Osteoblast (primary cell): ENCODE results near the gene CDKN2B-AS1. TPM values are rescaled to one million over a fixed set of nuclear protein-coding genes. Genes with fewer than 3 reads are reported as not detected.
A peak's percentile ranks its signal among the peaks of the same experiment; 100 is the strongest.

Experiments used
- DNase-seq: peaks from one replicate; pipeline ENCODE4 v3.0.0; 2011; ENCODE audit warnings: low spot score, mixed read lengths; ENCODE audit not compliant: insufficient read length; ENCODE audit errors: missing footprints
- H2AFZ ChIP-seq: 2 replicates; pipeline ENCODE4 v1.6.0; 2011; ENCODE audit warnings: mild to moderate bottlenecking, low read length
- H3K27ac ChIP-seq: 2 replicates; pipeline ENCODE4 v1.5.1; 2011; ENCODE audit warnings: mild to moderate bottlenecking, low read depth, low read length, moderate library complexity
- H3K27me3 ChIP-seq: 2 replicates; pipeline ENCODE4 v1.6.0; 2012; ENCODE audit warnings: mild to moderate bottlenecking, control low read depth, inconsistent platforms, low read length, moderate library complexity; ENCODE audit not compliant: insufficient read depth
- H3K36me3 ChIP-seq: 2 replicates; pipeline ENCODE4 v1.5.1; 2011; ENCODE audit warnings: mild to moderate bottlenecking, low read length, control low read depth, moderate library complexity; ENCODE audit not compliant: insufficient read depth
- H3K4me1 ChIP-seq: 2 replicates; pipeline ENCODE4 v1.5.1; 2011; ENCODE audit warnings: mild to moderate bottlenecking, low read length, control low read depth, moderate library complexity; ENCODE audit not compliant: insufficient read depth
- H3K4me2 ChIP-seq: 2 replicates; pipeline ENCODE4 v1.6.0; 2011; ENCODE audit warnings: mild to moderate bottlenecking, low read length; ENCODE audit not compliant: insufficient read depth
- H3K4me3 ChIP-seq: fragments of 200-600 bp; sonication (generic); 3 replicates; pipeline ENCODE4 v1.5.1; 2012; ENCODE audit warnings: mild to moderate bottlenecking, low read length, inconsistent platforms; ENCODE audit not compliant: insufficient read depth
- H3K79me2 ChIP-seq: 2 replicates; pipeline ENCODE4 v1.6.0; 2012; ENCODE audit warnings: mild to moderate bottlenecking, low read length, control low read depth, inconsistent platforms; ENCODE audit not compliant: insufficient read depth
- H3K9me3 ChIP-seq: 2 replicates; pipeline ENCODE4 v1.5.1; 2011; ENCODE audit warnings: low read depth, low read length, control low read depth
- H4K20me1 ChIP-seq: 2 replicates; pipeline ENCODE4 v1.6.0; 2012; ENCODE audit warnings: mild to moderate bottlenecking, low read length, control low read depth; ENCODE audit not compliant: insufficient read depth
- small RNA-seq: library from RNA; depleted of rRNA; stranded (forward); fragments of <200 nt; gene quantifications from one replicate; pipeline ENCODE3, GENCODE V24; 2012
- total RNA-seq: library from RNA; depleted of rRNA; stranded (reverse); fragments of >200 nt; gene quantifications from 2 replicates; pipeline ENCODE4 v1.2.3, GENCODE V29; 2012
- TF ChIP-seq, protein P1 (sequence below): IDR thresholded peaks from 2 replicates; pipeline ENCODE4 v1.5.1; 2011; ENCODE audit warnings: mild to moderate bottlenecking, low read depth, low read length, moderate library complexity; ENCODE audit errors: extremely low read depth

CDKN2B-AS1 gene
- total RNA-seq, 1 donor, result 15.2 TPM

DNA sequence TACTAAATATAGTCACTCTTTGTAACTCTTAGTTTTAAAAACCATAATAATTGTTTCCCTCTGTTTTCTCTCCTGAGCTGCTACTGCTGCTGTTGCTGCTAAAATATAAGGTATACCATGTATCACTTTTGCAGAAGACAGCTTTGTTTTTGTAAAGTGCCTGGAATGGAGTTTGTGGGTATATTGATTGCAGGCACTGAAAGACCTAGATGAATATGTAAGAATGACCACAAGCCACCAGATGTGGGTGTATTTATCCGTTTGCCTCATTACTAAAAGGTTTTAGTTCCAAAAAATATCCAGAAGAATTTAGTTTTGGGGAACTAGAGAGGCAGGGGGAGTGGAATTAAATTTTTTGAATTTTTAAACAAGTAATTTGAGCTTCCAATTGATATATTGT is 165.6 kb downstream of the CDKN2B-AS1 start:
- DNase-seq, result no peak
- no peak overlapping the region for H3K27ac ChIP-seq
- TF ChIP-seq, protein P1, sequence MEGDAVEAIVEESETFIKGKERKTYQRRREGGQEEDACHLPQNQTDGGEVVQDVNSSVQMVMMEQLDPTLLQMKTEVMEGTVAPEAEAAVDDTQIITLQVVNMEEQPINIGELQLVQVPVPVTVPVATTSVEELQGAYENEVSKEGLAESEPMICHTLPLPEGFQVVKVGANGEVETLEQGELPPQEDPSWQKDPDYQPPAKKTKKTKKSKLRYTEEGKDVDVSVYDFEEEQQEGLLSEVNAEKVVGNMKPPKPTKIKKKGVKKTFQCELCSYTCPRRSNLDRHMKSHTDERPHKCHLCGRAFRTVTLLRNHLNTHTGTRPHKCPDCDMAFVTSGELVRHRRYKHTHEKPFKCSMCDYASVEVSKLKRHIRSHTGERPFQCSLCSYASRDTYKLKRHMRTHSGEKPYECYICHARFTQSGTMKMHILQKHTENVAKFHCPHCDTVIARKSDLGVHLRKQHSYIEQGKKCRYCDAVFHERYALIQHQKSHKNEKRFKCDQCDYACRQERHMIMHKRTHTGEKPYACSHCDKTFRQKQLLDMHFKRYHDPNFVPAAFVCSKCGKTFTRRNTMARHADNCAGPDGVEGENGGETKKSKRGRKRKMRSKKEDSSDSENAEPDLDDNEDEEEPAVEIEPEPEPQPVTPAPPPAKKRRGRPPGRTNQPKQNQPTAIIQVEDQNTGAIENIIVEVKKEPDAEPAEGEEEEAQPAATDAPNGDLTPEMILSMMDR, result no peak
- H3K9me3 ChIP-seq, result no peaks in the 10 kb centered on the region
- no peaks in the 10 kb centered on the region for H3K27me3 ChIP-seq
- H2AFZ ChIP-seq, result no peak overlapping the region
- H3K36me3 ChIP-seq, result no peaks in the 10 kb centered on the region
- no peak overlapping the region for H3K4me2 ChIP-seq
- no peaks in the 10 kb centered on the region for H4K20me1 ChIP-seq
- H3K79me2 ChIP-seq, result no peaks in the 10 kb centered on the region
- H3K4me1 ChIP-seq, result peaks cover 30% of the 10 kb centered on the region
- no peak overlapping the region for H3K4me3 ChIP-seq

DNA sequence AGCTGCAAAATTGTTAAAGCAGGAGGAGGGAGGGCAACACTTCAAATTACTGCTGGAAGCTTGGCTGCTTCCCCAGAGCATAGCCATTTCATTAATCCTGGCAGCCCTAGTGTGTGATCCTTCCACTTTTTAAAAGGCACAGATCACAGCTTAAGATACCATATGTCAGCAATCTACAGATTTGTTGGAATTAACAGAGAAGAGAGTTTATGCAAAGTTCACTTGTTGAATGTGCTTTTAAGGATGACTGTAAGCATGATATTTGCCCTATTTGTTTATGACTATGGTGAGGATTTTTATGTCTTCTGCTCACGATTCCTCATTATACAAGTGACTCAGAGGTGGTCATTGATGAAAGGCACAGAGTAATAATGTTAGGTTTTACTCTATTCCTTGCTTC is 170.6 kb downstream of the CDKN2B-AS1 start:
- Histone ChIP-seq H2AFZ (peak overlapping the region; percentile 71), H3K36me3 (no peaks in the 10 kb centered on the region), H3K4me2 (peak overlapping the region; percentile 50), H3K4me3 (peak overlapping the region; percentile 10), H4K20me1 (no peaks in the 10 kb centered on the region), H3K27me3 (no peaks in the 10 kb centered on the region), H3K27ac (no peak overlapping the region), H3K9me3 (no peaks in the 10 kb centered on the region), H3K4me1 (peaks cover 24% of the 10 kb centered on the region), H3K79me2 (no peaks in the 10 kb centered on the region)
- TF ChIP-seq, protein P1, result no peak
- peak; percentile 45 for DNase-seq

DNA sequence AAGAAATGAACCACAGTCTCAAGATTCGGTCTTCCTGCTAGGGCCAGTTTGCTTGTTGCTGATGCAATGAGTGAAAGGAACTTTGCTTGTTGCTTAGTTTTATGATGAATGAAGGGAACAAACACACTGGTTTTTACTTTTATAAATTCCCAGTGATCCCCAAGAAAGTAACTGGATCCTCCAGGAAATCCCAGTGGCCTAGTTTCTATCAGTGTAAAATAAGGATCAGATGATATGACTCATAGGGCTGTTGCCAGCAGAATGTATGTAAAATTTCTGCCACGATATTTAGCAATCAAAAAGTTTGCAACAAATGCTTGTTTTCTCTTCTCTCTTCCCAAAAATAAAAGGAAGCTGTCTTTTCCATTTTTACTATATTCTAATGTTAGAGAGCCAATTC is 174.7 kb downstream of the CDKN2B-AS1 start:
- Histone ChIP-seq H4K20me1 (no peaks in the 10 kb centered on the region), H3K79me2 (no peaks in the 10 kb centered on the region), H3K4me3 (no peak overlapping the region), H3K27me3 (no peaks in the 10 kb centered on the region), H3K27ac (peak overlapping the region; percentile 69), H2AFZ (no peak overlapping the region), H3K9me3 (no peaks in the 10 kb centered on the region), H3K4me2 (peak overlapping the region; percentile 34), H3K36me3 (no peaks in the 10 kb centered on the region), H3K4me1 (peaks cover 34% of the 10 kb centered on the region)
- no peak for DNase-seq
- TF ChIP-seq, protein P1, result no peak

GRCh38 chr9:22169727-22170503 is 175.3 kb downstream of the CDKN2B-AS1 start:
- Histone ChIP-seq H3K4me1 (peaks cover 33% of the 10 kb centered on the region), H3K9me3 (no peaks in the 10 kb centered on the region), H3K27ac (peak overlapping the region; percentile 69), H3K27me3 (no peaks in the 10 kb centered on the region), H3K79me2 (no peaks in the 10 kb centered on the region), H2AFZ (no peak overlapping the region), H3K36me3 (no peaks in the 10 kb centered on the region), H4K20me1 (no peaks in the 10 kb centered on the region), H3K4me3 (no peak overlapping the region), H3K4me2 (peak overlapping the region; percentile 34)
- DNase-seq, result no peak
- TF ChIP-seq, protein P1, result no peak

Small RNA genes lying within 50 kb of the gene (small RNA-seq; reads per million reads assigned to genes)
- gene RF01909 (not detected), gene RF02045 (not detected)

Other genes starting within 250 kb of the CDKN2B-AS1 start
- gene MTAP, start 192.2 kb upstream of the CDKN2B-AS1 start, total RNA-seq, result 30.4 and 35.9 TPM in 2 replicates
- gene CDKN2A, start 399 bp upstream of the CDKN2B-AS1 start, total RNA-seq, result 32.1 and 37.6 TPM in 2 replicates
- gene CDKN2B, start 14.5 kb downstream of the CDKN2B-AS1 start, total RNA-seq, result 50.7 and 51.9 TPM in 2 replicates